GM12864 (cell line): ENCODE measurements around the gene ATP8A2.

Experiments used
- DNase-seq: peaks from one replicate; pipeline ENCODE4 v3.0.0-alpha.2; 2011; ENCODE audit warnings: low read depth
- H3K4me3 ChIP-seq: 2 replicates; pipeline ENCODE4 v1.5.1; 2011; ENCODE audit warnings: mild to moderate bottlenecking, low read depth, low read length, control low read depth
- CTCF ChIP-seq: IDR thresholded peaks from 2 replicates; pipeline ENCODE4 v1.5.1; 2011; ENCODE audit warnings: low read depth, mild to moderate bottlenecking, moderate library complexity, low read length, control low read depth, inconsistent platforms; ENCODE audit errors: missing control alignments

The ATP8A2 gene

GRCh38 chr13:25753976-25754375, 382.2 kb downstream of the ATP8A2 start:
- DNase-seq, result no peak
- no peak overlapping the region for H3K4me3 ChIP-seq
- TF ChIP-seq CTCF, result no peak

DNA sequence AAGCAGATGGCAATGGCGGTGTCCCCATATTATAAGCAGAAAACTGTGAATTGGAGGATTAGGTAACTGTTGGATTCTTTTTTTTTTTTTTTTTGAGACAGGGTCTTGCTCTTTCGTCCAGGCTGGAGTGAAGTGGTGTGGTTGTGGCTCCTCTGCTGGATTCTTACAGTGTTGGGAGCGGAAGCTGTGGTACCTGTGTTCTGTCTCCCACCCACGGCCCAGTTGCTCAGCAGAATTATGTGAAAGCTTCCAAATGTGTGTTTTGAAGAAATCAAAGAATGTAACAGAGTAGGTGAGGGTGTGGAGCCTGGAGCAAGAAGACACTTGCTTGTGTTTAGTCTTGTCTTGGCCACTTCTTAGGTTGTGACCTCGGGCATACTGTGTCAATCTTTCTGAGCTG, 384.5 kb downstream of the ATP8A2 start:
- H3K4me3 ChIP-seq, result no peak overlapping the region
- DNase-seq, result no peak
- no peak for TF ChIP-seq CTCF

- no peak for TF ChIP-seq CTCF
- H3K4me3 ChIP-seq, result no peak overlapping the region
- DNase-seq, result no peak
Measured at GRCh38 chr13:25756912-25757311, 385.1 kb downstream of the ATP8A2 start.

- H3K4me3 ChIP-seq, result no peak overlapping the region
- TF ChIP-seq CTCF, result no peak
- no peak for DNase-seq
Measured at GRCh38 chr13:25761041-25761440, 389.3 kb downstream of the ATP8A2 start.

DNA sequence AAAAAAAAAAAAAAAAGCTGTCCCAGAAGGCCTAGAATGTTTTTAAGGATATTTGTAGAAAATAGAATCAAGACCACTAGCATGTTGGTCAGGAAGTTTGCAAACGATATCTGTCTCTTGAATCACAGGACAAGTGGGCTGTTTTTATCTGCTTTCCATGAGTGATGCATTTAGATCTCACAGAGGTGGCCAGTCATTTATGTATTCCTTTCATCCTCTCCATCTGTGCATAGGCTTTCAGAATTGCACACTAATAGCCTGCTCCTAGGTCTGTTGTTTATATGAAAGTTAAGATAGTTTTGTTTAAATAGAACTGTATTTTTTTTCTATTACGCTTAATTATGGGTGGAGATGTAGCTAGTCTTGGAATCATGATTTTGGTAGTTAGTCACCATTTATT, 390.5 kb downstream of the ATP8A2 start:
- TF ChIP-seq CTCF, result no peak
- DNase-seq, result no peak
- H3K4me3 ChIP-seq, result no peak overlapping the region

DNA sequence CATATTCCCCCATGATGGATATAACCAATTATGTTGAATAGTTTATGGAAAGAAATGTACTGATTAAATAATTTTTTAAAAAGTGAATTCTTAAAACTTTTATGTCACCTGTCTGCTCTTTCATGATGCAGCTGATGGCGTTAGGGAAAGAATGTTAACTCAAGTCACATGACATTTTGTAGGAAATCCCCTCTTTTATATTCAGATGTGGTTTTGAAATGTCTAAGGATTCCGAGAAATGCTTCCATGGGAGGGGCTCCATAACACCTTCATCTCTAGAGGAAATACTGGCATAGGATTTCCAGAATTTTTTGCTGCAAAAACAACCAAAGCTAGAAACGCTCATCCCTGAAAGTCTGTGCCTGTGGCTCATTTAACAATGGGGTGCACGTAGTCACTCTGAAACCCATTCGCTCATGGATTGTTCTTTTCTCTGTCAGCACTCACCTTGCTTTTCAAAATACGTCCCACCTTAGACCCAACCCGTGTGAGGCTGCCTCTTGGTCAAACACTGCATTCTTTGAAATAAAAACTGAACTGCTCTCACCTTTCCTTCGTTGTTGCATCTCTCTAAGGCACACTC, 391.1 kb downstream of the ATP8A2 start:
- H3K4me3 ChIP-seq, result no peak overlapping the region
- no peak for TF ChIP-seq CTCF
- no peak for DNase-seq

DNA sequence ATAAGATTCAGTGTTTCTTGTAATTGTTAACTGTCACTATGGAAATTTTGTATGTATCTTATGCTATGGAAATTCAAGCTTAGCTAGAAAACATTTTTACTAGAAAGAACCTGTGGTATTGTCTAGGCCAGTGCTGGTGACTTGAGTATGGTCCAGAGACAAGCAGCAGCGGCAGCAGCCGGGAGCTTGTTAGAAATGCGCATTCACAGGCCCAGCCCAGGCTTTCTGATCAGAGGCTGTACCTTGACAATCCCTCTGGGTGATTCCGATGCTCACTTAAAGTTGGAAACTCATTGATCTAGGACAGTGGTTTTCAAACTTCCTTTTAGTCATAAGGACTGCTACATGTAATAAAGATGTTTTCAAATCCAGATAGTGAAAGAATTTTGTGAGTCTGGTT, 392.6 kb downstream of the ATP8A2 start:
- no peak for TF ChIP-seq CTCF
- no peak overlapping the region for H3K4me3 ChIP-seq
- no peak for DNase-seq
